MM.1S (cell line): ENCODE measurements around the gene MSMP.

Experiments used
- EZH2 ChIP-seq: fragments of 300-600 bp; sonication (generic); optimal IDR thresholded peaks from 2 replicates; pipeline ENCODE3; 2017; ENCODE audit warnings: low read depth, mild to moderate bottlenecking, antibody characterized with exemption, low read length, mixed read lengths
- EZH2phosphoT487 ChIP-seq: fragments of 300-600 bp; sonication (generic); IDR thresholded peaks from 2 replicates; pipeline ENCODE4 v1.6.1; 2018; ENCODE audit warnings: antibody characterized with exemption, low read length
- TF ChIP-seq, protein P1 (sequence below): fragments of 300-600 bp; sonication (generic); IDR thresholded peaks from 2 replicates; pipeline ENCODE4 v1.5.1; 2016; ENCODE audit warnings: antibody characterized with exemption, low read length, mixed read lengths

DNA sequence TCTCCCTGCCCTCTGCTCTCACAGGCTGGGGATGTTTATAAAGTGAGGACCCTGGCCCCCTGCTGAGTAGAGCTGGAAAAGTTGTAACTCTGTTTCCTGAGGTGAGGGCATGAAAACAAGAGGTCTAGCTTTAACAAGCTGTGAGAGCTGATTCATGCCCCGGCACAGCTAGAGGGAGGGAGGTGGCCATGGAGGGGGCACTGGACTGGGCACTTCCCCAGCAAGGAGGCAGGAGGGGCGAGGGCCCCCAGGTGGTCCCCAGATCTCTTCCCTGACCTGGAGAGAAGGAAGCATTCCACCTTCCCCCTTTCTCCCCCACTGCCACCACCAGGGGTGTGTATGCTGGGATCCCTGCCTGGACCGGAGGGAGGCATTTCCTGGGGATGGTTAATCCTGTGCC lies at the start of gene MSMP:
- TF ChIP-seq EZH2 (no peak), EZH2phosphoT487 (no peak)
- TF ChIP-seq, protein P1, sequence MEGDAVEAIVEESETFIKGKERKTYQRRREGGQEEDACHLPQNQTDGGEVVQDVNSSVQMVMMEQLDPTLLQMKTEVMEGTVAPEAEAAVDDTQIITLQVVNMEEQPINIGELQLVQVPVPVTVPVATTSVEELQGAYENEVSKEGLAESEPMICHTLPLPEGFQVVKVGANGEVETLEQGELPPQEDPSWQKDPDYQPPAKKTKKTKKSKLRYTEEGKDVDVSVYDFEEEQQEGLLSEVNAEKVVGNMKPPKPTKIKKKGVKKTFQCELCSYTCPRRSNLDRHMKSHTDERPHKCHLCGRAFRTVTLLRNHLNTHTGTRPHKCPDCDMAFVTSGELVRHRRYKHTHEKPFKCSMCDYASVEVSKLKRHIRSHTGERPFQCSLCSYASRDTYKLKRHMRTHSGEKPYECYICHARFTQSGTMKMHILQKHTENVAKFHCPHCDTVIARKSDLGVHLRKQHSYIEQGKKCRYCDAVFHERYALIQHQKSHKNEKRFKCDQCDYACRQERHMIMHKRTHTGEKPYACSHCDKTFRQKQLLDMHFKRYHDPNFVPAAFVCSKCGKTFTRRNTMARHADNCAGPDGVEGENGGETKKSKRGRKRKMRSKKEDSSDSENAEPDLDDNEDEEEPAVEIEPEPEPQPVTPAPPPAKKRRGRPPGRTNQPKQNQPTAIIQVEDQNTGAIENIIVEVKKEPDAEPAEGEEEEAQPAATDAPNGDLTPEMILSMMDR: no peak
